Uterus (tissue), 2 donors: ENCODE measurements around the gene PLRG1.

ENCODE experiments used
- POLR2A ChIP-seq, 2 donors: fragments of 450-650 bp; IDR thresholded peaks; one replicate each; pipeline ENCODE4 v1.6.1; 2016; ENCODE audit warnings: antibody characterized with exemption in 2 of 2, mild to moderate bottlenecking in 1 of 2, moderate library complexity in 1 of 2
- TF ChIP-seq, protein P1 (sequence below), 4 experiments: fragments of 200-600 bp in 2 of 4; fragments of 450-650 bp in 2 of 4; sonication (generic) in 2 of 4; IDR thresholded peaks; one replicate each; pipeline ENCODE4 v1.5.1; 2016 to 2019; ENCODE audit warnings: antibody characterized with exemption in 4 of 4, mild to moderate bottlenecking in 2 of 4, moderate library complexity in 1 of 4

GRCh38 chr4:154583230-154583629 lies 33.0 kb upstream of the PLRG1 start:
- TF ChIP-seq, protein P1, sequence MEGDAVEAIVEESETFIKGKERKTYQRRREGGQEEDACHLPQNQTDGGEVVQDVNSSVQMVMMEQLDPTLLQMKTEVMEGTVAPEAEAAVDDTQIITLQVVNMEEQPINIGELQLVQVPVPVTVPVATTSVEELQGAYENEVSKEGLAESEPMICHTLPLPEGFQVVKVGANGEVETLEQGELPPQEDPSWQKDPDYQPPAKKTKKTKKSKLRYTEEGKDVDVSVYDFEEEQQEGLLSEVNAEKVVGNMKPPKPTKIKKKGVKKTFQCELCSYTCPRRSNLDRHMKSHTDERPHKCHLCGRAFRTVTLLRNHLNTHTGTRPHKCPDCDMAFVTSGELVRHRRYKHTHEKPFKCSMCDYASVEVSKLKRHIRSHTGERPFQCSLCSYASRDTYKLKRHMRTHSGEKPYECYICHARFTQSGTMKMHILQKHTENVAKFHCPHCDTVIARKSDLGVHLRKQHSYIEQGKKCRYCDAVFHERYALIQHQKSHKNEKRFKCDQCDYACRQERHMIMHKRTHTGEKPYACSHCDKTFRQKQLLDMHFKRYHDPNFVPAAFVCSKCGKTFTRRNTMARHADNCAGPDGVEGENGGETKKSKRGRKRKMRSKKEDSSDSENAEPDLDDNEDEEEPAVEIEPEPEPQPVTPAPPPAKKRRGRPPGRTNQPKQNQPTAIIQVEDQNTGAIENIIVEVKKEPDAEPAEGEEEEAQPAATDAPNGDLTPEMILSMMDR (IDR thresholded peaks at IDR 0.05): no peak
- no peak for TF ChIP-seq POLR2A (IDR thresholded peaks at IDR 0.05)
